SK-N-SH treated with all-trans-retinoic acid at 6 μM for 48 hours (cell line): ENCODE results near the gene RTP3.

Experiments used
- CSDC2 ChIP-seq: fragments of 250-450 bp; sonication (Bioruptor Pico); IDR thresholded peaks from 2 replicates; pipeline ENCODE4 v1.5.0; 2020; ENCODE audit warnings: mild to moderate bottlenecking, moderate library complexity
- ISL1 ChIP-seq: fragments of 250-450 bp; sonication (Bioruptor Pico); IDR thresholded peaks from 2 replicates; pipeline ENCODE4 v2.1.2; 2022; ENCODE audit warnings: mild to moderate bottlenecking, moderate library complexity
- RARB ChIP-seq: fragments of 250-450 bp; sonication (Bioruptor Pico); IDR thresholded peaks from 2 replicates; pipeline ENCODE4 v1.8.0; 2021; ENCODE audit warnings: mild to moderate bottlenecking, moderate library complexity
- TOX ChIP-seq: fragments of 250-450 bp; sonication (Bioruptor Pico); IDR thresholded peaks from 2 replicates; pipeline ENCODE4 v1.8.0; 2021; ENCODE audit warnings: mild to moderate bottlenecking, moderate library complexity, borderline replicate concordance
- ZNF70 ChIP-seq: fragments of 450-650 bp; formaldehyde crosslinking; IDR thresholded peaks from 2 replicates; pipeline ENCODE4 v1.5.0; 2020; ENCODE audit warnings: mild to moderate bottlenecking, moderate library complexity
- ZNF8 ChIP-seq: fragments of 450-650 bp; formaldehyde crosslinking; IDR thresholded peaks from 2 replicates; pipeline ENCODE4 v1.5.0; 2020; ENCODE audit warnings: mild to moderate bottlenecking, moderate library complexity
- TF ChIP-seq, protein P1 (sequence below): fragments of 250-450 bp; sonication (Bioruptor Pico); IDR thresholded peaks from 2 replicates; pipeline ENCODE4 v1.8.0; 2020; ENCODE audit warnings: mild to moderate bottlenecking, moderate library complexity, borderline replicate concordance

DNA sequence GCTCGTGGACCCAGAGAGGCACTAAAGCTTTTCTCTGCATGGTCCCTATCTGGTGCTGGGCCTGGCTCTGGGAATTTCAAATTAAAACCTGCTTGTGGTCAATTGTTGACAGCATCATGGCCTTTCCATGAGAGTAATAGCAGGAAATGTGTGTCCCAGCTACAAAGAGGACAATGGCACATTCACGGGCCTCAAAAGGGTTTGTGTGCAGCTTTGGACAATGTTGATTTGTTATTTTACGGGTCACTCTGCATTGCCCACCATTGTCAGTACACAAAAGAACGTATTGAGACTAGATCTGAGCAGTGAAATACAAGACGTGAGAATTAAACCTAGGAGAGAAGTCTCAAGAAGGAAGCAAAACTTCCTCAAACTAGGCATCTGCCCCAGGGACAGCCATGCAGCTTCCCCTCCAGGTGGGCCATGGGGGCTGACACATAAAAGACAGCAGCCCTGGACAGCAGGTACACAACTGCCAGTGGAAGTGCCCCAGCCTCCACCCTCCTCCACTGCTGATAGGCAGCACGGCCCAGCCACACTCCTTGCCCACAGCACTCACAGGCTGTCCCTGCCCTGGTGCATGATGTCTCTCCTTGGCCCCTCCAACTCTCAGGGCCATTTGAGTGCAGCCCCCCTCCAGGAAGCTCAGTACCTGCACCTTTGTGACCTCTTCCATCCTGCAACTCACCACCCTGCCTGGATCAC is 17.1 kb upstream of the RTP3 start:
- TF ChIP-seq TOX (CRISPR knock-in tag), result no peak
- no peak for TF ChIP-seq ZNF8
- TF ChIP-seq, protein P1, sequence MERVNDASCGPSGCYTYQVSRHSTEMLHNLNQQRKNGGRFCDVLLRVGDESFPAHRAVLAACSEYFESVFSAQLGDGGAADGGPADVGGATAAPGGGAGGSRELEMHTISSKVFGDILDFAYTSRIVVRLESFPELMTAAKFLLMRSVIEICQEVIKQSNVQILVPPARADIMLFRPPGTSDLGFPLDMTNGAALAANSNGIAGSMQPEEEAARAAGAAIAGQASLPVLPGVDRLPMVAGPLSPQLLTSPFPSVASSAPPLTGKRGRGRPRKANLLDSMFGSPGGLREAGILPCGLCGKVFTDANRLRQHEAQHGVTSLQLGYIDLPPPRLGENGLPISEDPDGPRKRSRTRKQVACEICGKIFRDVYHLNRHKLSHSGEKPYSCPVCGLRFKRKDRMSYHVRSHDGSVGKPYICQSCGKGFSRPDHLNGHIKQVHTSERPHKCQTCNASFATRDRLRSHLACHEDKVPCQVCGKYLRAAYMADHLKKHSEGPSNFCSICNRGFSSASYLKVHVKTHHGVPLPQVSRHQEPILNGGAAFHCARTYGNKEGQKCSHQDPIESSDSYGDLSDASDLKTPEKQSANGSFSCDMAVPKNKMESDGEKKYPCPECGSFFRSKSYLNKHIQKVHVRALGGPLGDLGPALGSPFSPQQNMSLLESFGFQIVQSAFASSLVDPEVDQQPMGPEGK (CRISPR knock-in tag), result no peak
- TF ChIP-seq RARB, result no peak
- no peak for TF ChIP-seq ZNF70 (CRISPR knock-in tag)
- no peak for TF ChIP-seq CSDC2 (CRISPR knock-in tag)
- no peak for TF ChIP-seq ISL1
